ENCODE data around the gene MYH15.

DNA sequence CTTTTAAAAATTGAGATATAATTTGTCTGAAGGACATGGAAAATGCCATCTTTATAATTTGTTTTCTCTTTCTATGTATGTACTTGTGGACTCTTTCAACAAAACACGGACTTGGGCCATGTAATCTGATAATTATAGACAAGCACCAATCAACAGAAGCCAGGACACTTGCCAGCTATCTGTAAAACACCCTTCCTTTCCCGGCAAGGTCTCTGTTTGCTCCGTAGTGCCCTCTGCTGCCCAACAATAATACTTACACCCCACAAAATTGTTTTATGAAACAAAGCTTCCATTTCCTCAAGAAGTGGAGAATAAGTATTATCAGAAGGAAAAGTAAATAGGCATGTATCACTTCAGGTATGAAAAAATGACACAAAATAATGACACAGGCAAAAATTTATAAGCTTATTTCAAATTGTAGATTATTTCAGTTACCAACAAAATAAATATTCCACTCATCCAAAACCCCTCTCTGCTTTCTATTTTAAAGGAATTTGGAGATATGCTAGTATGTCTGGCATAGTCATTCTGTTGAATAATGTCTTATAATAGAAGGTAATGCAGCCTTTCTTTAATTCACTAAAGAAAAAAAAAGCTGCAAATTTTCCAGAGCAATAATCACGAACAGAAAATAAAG lies 32.8 kb downstream of the MYH15 start:
- TF ChIP-seq, protein P1, sequence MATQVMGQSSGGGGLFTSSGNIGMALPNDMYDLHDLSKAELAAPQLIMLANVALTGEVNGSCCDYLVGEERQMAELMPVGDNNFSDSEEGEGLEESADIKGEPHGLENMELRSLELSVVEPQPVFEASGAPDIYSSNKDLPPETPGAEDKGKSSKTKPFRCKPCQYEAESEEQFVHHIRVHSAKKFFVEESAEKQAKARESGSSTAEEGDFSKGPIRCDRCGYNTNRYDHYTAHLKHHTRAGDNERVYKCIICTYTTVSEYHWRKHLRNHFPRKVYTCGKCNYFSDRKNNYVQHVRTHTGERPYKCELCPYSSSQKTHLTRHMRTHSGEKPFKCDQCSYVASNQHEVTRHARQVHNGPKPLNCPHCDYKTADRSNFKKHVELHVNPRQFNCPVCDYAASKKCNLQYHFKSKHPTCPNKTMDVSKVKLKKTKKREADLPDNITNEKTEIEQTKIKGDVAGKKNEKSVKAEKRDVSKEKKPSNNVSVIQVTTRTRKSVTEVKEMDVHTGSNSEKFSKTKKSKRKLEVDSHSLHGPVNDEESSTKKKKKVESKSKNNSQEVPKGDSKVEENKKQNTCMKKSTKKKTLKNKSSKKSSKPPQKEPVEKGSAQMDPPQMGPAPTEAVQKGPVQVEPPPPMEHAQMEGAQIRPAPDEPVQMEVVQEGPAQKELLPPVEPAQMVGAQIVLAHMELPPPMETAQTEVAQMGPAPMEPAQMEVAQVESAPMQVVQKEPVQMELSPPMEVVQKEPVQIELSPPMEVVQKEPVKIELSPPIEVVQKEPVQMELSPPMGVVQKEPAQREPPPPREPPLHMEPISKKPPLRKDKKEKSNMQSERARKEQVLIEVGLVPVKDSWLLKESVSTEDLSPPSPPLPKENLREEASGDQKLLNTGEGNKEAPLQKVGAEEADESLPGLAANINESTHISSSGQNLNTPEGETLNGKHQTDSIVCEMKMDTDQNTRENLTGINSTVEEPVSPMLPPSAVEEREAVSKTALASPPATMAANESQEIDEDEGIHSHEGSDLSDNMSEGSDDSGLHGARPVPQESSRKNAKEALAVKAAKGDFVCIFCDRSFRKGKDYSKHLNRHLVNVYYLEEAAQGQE (IDR thresholded peaks at IDR 0.05; ENCODE audit: insufficient read depth in 1 of 2, low read depth in 2 of 2, low read length in 1 of 2): no peak
- TF ChIP-seq, protein P2, sequence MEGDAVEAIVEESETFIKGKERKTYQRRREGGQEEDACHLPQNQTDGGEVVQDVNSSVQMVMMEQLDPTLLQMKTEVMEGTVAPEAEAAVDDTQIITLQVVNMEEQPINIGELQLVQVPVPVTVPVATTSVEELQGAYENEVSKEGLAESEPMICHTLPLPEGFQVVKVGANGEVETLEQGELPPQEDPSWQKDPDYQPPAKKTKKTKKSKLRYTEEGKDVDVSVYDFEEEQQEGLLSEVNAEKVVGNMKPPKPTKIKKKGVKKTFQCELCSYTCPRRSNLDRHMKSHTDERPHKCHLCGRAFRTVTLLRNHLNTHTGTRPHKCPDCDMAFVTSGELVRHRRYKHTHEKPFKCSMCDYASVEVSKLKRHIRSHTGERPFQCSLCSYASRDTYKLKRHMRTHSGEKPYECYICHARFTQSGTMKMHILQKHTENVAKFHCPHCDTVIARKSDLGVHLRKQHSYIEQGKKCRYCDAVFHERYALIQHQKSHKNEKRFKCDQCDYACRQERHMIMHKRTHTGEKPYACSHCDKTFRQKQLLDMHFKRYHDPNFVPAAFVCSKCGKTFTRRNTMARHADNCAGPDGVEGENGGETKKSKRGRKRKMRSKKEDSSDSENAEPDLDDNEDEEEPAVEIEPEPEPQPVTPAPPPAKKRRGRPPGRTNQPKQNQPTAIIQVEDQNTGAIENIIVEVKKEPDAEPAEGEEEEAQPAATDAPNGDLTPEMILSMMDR (IDR thresholded peaks at IDR 0.05): peak; percentile 88
- no peak for TF ChIP-seq POLR2AphosphoS5 (IDR thresholded peaks at IDR 0.05; ENCODE audit: low read depth, low read length)
- TF ChIP-seq TCF7L2 (IDR thresholded peaks at IDR 0.05; ENCODE audit: low read depth, low read length): no peak
- no peak for TF ChIP-seq SIN3A (IDR thresholded peaks at IDR 0.05; ENCODE audit: borderline replicate concordance, insufficient read depth, low read depth, low read length)
